Measurements from ENCODE around the gene ERGIC1. TPM values are rescaled to one million over a fixed set of nuclear protein-coding genes. Genes with fewer than 3 reads are reported as not detected.

ERGIC1 gene
- total RNA-seq, 1 donor from 2014 or later = 158 TPM

- Mint-ChIP-seq H3K4me1 (ENCODE audit: low read depth) (no peaks in the 10 kb centered on the region), H3K27ac (no peak overlapping the region), H3K36me3 (ENCODE audit: insufficient read depth) (peaks cover 13% of the 10 kb centered on the region), H3K9me3 (ENCODE audit: low read depth) (peaks cover 3% of the 10 kb centered on the region), H3K27me3 (no peaks in the 10 kb centered on the region), H3K4me3 (ENCODE audit: low read depth) (no peak overlapping the region)
- no peak for TF ChIP-seq CTCF (IDR thresholded peaks at IDR 0.05; ENCODE audit: unreplicated experiment)
- no peak for DNase-seq (ENCODE audit: low spot score, unreplicated experiment)
These were observed 44.5 kb downstream of the ERGIC1 start for GRCh38 chr5:172878585-172878932.

- Mint-ChIP-seq H3K27ac (no peak overlapping the region), H3K27me3 (no peaks in the 10 kb centered on the region)
These were observed 45.1 kb downstream of the ERGIC1 start for GRCh38 chr5:172878933-172879752.

GRCh38 chr5:172881691-172882370, 47.8 kb downstream of the ERGIC1 start:
- H3K27ac Mint-ChIP-seq = no peak overlapping the region
- H3K4me1 Mint-ChIP-seq (ENCODE audit: low read depth) = no peaks in the 10 kb centered on the region
- peaks cover 13% of the 10 kb centered on the region for H3K36me3 Mint-ChIP-seq (ENCODE audit: insufficient read depth)
- DNase-seq (ENCODE audit: low spot score, unreplicated experiment) = no peak
- no peaks in the 10 kb centered on the region for H3K27me3 Mint-ChIP-seq
- H3K4me3 Mint-ChIP-seq (ENCODE audit: low read depth) = no peak overlapping the region
- peaks cover 3% of the 10 kb centered on the region for H3K9me3 Mint-ChIP-seq (ENCODE audit: low read depth)
- no peak for TF ChIP-seq CTCF (IDR thresholded peaks at IDR 0.05; ENCODE audit: unreplicated experiment)

More at GRCh38 chr5:172878933-172879752, 45.1 kb downstream of the ERGIC1 start:
- Mint-ChIP-seq H3K4me3 (ENCODE audit: low read depth) (no peak overlapping the region), H3K4me1 (ENCODE audit: low read depth) (no peaks in the 10 kb centered on the region), H3K9me3 (ENCODE audit: low read depth) (peaks cover 3% of the 10 kb centered on the region), H3K36me3 (ENCODE audit: insufficient read depth) (peaks cover 13% of the 10 kb centered on the region)
- no peak for DNase-seq (ENCODE audit: low spot score, unreplicated experiment)
- TF ChIP-seq CTCF (IDR thresholded peaks at IDR 0.05; ENCODE audit: unreplicated experiment) = no peak

- no peaks in the 10 kb centered on the region for H3K4me1 Mint-ChIP-seq (ENCODE audit: low read depth)
- H3K27me3 Mint-ChIP-seq = no peaks in the 10 kb centered on the region
- TF ChIP-seq CTCF (IDR thresholded peaks at IDR 0.05; ENCODE audit: unreplicated experiment) = no peak
- no peak for DNase-seq (ENCODE audit: low spot score, unreplicated experiment)
- H3K27ac Mint-ChIP-seq = no peak overlapping the region
- peaks cover 3% of the 10 kb centered on the region for H3K9me3 Mint-ChIP-seq (ENCODE audit: low read depth)
- no peak overlapping the region for H3K4me3 Mint-ChIP-seq (ENCODE audit: low read depth)
- peaks cover 13% of the 10 kb centered on the region for H3K36me3 Mint-ChIP-seq (ENCODE audit: insufficient read depth)
These were observed 49.0 kb downstream of the ERGIC1 start for GRCh38 chr5:172883066-172883465.

- Mint-ChIP-seq H3K36me3 (ENCODE audit: insufficient read depth) (peaks cover 24% of the 10 kb centered on the region), H3K9me3 (ENCODE audit: low read depth) (peaks cover 3% of the 10 kb centered on the region), H3K4me3 (ENCODE audit: low read depth) (no peak overlapping the region), H3K27ac (no peak overlapping the region), H3K4me1 (ENCODE audit: low read depth) (no peaks in the 10 kb centered on the region), H3K27me3 (no peaks in the 10 kb centered on the region)
- DNase-seq (ENCODE audit: low spot score, unreplicated experiment) = no peak
- no peak for TF ChIP-seq CTCF (IDR thresholded peaks at IDR 0.05; ENCODE audit: unreplicated experiment)
These were observed 51.7 kb downstream of the ERGIC1 start for GRCh38 chr5:172885597-172886340.
